Left forelimb (tissue), 1 donor: ENCODE results near the gene RPL10.
"Not testable (repeated sequence)": the region's sequence is repeated elsewhere in the genome, so short reads cannot be mapped to it uniquely, and the experiment has no call there.

Experiments
- DNase-seq: peaks from one replicate; pipeline ENCODE4 v3.0.0-alpha.2; 2018; ENCODE audit warnings: low spot score

RPL10 gene

DNA sequence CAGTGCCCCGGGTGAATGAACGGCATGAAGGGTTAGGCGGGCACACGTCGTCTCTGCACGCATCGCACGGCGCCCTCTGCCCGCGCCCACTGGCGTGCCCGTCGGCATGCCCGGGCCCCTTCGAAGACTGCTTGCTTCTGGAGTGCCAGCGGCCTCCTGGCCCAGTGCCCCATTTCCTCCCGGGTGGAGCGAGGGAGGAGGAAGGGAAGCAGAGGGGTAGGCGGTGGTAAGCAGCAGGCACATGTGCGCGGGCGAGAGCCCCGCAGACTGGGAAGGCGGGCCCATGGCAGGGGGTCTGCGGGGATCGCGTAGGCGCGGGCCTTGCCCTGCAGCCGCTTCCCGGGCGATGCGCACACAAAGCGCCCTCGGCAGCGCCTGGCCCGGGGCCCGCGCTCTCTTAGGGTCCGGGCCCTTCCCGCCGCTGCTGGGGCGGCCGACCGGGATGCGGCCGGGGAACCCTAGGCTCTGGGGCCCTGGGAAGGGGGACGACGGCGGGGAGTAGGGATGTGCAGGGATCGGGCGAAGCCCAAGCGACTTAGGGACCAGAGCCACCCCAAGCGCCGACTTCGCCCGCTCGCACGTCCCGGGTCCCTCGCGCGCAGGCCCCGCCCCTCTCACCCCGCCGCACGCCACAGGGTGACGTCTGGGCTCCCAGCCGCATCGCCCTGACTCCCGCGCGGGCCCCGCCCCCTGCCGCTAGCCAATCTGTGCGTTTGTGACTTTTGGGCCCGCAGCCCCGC, 19.9 kb upstream of the RPL10 start:
- DNase-seq, result peak; percentile 74

DNA sequence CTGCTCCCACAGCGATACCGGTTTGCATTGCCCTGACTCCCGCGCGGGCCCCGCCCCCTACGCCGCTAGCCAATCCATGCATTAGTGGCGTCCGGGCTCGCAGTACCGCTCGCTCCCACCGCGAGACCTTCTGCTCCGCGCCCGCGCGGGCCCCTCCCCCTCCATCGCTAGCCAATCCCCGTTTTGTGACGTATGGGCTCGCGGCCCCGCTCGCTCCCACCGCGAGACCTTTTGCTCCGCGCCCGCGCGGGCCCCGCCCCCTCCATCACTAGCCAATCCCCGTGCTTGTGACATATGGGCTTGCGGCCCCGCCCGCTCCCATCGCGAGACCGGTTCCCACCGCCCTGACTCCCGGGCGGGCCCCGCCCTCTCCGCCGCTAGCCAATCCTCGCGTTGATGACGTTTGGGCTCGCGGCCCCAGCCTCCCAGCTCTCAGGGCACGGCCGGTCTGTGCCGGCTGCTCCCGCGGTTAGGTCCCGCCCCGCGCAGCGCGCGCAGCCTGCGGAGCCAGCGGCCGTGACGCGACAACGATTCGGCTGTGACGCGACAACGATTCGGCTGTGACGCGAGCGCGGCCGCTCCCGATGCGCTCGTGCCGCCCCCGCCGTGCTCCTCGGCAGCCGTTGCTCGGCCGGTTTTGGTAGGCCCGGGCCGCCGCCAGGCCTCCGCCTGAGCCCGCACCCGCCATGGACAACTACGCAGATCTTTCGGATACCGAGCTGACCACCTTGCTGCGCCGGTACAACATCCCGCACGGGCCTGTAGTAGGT, 19.2 kb upstream of the RPL10 start, which contains the start of gene EMD:
Gene EMD (plus strand): TSS at position 497 of the 770 bp plus-strand sequence. CDS start 190 bp downstream, at position 687.
- peak; percentile 96 for DNase-seq

DNA sequence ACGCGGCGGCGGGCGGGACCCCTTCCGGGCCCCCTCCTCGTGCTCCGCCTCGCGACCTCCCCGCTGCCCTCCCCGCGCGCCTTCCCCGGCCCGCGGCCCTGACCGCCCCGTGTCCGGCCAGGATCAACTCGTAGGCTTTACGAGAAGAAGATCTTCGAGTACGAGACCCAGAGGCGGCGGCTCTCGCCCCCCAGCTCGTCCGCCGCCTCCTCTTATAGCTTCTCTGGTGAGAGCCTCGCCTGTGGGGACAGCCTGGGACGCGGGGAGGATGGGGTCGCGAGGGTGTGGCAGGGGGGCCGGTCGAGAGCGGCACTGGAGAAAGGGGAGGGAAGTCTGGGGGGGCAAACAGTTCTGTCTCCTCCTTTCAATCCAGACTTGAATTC, 18.6 kb upstream of the RPL10 start:
- no peak for DNase-seq

- no peak for DNase-seq
Measured at GRCh38 chrX:154380153-154380552, 18.0 kb upstream of the RPL10 start.

GRCh38 chrX:154380787-154381186, 17.4 kb upstream of the RPL10 start:
- no peak for DNase-seq

GRCh38 chrX:154381271-154381670, 16.9 kb upstream of the RPL10 start:
- no peak for DNase-seq

- no peak for DNase-seq
Measured at GRCh38 chrX:154382483-154383069, 15.6 kb upstream of the RPL10 start.

DNA sequence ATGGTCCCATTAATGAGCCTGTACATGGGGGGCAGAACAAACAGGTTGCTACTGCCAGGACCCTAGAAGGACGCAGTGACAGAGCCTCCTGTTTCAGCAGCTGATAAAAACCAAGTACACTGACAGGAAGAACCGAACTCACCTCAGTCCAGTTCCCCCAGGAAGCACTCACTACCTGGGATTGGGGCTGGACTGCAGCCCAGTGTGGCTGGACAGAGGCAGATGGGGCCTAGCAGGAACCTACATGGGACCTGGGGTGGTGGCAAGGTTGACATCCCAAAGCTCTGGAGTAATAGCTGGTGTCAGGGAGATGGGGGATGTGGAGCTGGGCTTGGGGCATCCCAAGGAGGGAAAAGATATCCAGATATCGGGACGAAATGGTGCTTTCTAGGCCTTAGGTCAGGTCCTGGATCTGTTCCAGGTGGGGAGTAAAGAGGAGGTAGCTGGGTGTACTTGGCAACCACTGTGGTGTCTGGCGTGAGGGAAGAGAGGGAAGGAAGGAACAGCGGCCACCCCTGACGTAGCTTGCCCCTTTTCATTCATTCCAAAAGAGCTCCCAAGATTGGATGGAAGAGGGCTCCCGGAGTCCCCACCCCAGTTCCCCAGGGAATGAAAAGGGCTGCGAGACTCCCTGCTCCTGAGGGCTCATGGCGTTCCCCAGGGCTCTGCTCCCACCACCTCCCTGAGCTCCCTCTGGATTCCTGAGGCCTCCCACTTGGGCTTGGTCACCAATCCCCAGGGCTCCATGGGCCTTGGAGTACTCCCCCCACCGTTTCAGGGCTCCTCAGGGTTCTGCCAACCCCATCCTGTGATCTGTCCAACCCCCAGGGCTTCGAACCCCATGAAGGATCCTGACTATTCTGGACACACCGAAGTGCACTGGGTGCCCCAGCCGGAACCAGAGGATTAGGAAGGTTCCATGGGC, 14.6 kb upstream of the RPL10 start:
- no peak for DNase-seq

DNA sequence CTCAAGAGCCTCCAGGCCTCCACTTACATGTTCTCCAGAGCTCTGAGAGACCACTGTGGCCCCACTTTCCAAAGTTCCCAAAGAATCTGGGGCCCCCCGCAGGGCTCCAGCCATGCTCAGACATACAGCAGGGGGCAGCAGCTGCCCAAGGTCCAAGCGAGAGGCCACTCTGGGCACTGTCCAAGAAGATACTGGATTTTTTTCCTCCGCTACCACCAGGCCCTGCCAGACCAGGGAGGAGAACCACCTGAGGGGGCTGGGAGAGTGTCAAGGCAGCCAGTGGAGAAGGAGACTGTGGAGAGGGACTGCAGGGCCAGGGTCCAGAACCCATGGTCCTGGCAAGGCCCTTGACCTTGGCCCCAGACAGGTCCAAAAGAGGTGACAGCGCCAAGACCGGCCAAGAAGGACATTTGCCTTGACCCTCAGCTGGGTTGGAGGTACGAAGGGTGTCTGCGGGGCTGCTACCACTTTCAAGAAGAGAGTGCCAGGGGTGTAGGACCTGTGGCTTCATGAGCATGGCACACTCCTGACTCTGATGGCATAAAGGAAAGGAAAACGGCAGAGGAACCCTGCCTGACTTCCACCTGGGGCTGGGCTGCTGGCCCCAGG, 13.8 kb upstream of the RPL10 start:
- DNase-seq, result no peak

DNA sequence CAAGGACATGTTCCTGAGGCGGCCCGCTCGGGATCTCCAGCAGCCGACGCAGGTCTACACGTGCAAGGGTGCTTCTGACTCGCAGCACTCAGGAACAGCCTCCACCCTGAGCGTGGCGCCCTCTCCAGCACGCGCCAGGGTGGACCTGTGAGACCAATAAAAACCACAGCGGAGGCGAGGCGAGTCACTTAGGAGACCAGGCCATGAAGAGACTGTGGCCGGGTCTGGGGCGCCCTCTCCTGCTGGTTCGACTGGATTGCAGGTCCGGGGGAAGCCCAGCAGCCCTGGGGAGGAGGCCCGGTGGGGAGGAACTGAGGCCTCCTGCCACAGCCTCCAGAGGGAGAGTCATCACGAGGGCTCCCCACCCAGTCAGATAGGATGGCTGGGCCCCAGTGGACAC, 10.1 kb upstream of the RPL10 start:
- not testable (repeated sequence) for DNase-seq

DNA sequence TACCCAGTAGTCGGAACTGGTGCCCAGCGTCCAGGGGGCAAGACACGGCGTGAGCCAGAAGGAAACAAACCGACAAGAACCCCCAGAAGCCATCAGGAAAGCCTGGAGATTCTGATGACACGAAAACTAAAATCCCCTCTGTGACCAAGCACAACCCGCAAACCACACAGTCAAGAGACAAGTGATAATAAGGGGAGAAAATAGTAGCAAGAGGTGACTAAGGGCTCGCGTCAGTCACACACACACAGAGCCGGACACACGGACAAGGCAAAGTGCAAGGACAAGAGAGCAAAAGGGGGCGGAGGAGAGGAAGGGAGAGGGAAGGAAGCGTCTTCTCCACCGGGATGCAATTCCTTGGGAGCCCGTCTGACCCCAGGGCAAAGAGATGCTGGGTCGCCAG, 9.5 kb upstream of the RPL10 start:
- DNase-seq, result not testable (repeated sequence)

DNA sequence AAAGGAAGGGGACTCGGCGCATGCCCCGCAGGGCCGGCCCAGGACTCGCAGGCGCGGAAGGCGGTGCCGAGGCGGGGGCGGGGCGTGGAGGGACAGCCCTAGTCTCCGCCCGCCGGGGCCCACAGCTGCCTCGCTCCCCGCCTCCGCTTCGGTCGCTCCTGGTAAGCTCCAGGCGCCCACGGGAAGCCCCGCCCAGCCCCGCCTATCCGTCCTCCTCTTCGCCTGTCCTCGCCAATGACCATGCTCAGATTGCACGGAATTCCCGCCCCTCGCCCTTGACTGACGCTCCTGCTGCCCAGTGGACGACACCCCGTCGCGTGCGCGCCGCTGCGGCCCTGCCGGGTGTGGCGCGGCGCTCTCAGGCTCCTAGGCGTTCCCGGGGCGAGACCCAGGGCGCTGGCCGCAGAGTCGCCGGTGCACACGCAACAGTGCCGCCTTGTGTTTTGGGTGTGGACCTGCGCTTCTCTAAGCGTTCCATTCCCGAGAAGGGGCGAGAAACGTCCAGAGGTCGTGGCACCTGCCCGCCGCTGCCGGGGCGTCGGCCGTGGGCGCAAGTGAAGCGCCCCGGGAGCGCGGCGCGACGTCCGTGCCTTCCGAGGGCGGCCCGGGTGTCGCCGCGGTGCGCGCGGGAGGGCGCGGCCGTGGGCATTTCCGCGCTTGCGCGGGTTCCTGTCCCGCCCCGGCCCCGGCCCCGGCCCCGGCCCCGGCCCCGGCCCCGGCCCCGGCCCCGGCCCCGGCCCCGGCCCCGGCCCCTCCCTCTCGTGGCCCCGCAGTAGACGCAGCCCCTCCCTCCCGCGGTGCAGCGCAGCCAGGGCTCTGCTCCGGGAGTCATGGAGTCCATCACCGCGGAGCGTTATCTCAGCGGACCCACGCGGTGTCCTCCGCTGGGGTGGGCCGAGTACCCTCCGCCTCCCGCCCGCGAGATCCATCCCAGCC, 8.1 kb upstream of the RPL10 start:
- DNase-seq, result not testable (repeated sequence)

DNA sequence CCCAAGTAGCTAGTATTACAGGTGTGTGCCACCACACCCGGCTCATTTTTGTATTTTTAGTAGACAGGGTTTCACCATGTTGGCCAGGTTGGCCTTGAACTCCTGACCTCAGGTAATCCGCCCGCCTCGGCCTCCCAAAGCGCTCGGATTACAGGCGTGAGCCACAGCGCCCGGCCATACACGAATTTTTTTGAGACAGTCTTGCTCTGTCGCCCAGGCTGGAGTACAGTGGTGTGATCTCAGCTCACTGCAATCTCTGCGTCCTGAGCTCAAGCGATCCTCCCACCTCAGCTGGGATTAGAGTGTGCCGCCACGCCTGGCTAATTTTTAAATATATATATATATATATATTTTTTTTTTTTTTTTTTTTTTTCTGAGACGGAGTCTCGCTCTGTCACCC, 1.8 kb upstream of the RPL10 start:
- not testable (repeated sequence) for DNase-seq

- DNase-seq, result peak; percentile 66
Measured at GRCh38 chrX:154396973-154397887, 947 bp upstream of the RPL10 start.

DNA sequence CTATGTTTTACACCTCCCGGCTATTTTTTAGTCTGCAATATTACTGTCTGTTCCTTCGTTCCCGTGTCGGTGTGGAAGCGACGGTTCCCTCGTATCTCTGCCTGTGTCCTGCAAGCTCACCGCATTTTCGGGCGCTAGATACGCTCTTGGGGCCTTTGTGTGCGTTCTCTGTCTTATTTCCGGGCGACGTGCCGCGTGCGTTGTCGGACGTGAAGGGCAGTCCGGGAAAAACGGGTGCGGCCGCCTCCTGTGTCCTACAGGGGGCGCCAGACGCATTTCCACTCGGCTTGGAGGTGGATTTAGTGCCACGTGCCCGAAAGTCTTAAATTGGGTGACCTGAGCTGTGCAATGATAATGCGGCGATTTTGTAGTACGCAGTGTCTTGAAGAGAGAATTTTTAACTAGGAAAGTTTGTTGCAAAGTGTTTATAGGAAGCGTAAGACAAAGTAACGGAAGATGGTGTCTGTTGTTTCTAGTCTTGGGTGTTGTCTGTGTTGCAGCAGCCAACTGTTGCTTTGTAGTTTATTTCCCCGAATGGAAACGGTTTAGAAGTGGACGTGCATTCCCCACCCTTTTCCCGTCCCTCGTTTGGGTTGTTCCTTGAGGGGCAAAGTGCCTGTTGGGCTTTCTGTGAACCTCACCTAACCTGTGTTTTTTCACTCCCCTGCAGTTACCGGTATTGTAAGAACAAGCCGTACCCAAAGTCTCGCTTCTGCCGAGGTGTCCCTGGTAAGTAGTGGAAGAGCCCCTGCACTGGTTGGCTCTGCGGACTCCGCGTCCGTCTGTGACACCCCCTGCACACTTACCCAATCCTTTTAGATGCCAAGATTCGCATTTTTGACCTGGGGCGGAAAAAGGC, 720 bp downstream of the RPL10 start:
- peak; percentile 86 for DNase-seq

- no peak for DNase-seq
Measured at GRCh38 chrX:154399527-154400368, 1.6 kb downstream of the RPL10 start.

- not testable (repeated sequence) for DNase-seq
Measured at GRCh38 chrX:154400369-154400817, 2.2 kb downstream of the RPL10 start.
